Activated naive CD4-positive, alpha-beta T cell treated with anti-CD3 and anti-CD28 coated beads, Interleukin-2, amount 50 U/mL, for 16 hours (primary cell): ENCODE measurements around the gene UNC5C.

Experiments
- DNase-seq: peaks from one replicate; pipeline ENCODE4 v3.0.0-alpha.2; 2020

The UNC5C gene

GRCh38 chr4:95256108-95256835, 292.5 kb downstream of the UNC5C start:
- no peak for DNase-seq

GRCh38 chr4:95255396-95256107, 293.2 kb downstream of the UNC5C start:
- DNase-seq, result no peak

GRCh38 chr4:95251568-95251967, 297.2 kb downstream of the UNC5C start:
- no peak for DNase-seq

GRCh38 chr4:95250544-95251137, 298.1 kb downstream of the UNC5C start:
- no peak for DNase-seq

GRCh38 chr4:95249426-95250021, 299.2 kb downstream of the UNC5C start:
- no peak for DNase-seq

GRCh38 chr4:95248720-95249425, 299.9 kb downstream of the UNC5C start:
- no peak for DNase-seq

- DNase-seq, result no peak
Observed at GRCh38 chr4:95243892-95244291, 304.9 kb downstream of the UNC5C start.

- DNase-seq, result no peak
Observed at GRCh38 chr4:95238554-95238953, 310.2 kb downstream of the UNC5C start.

- DNase-seq, result no peak
Observed at GRCh38 chr4:95232358-95233156, 316.2 kb downstream of the UNC5C start.

GRCh38 chr4:95231681-95232080, 317.1 kb downstream of the UNC5C start:
- no peak for DNase-seq

- no peak for DNase-seq
Observed at GRCh38 chr4:95225849-95226248, 322.9 kb downstream of the UNC5C start.

- no peak for DNase-seq
Observed at GRCh38 chr4:95224402-95224801, 324.4 kb downstream of the UNC5C start.

- DNase-seq, result no peak
Observed at GRCh38 chr4:95220205-95221175, 328.3 kb downstream of the UNC5C start.

GRCh38 chr4:95219109-95219508, 329.7 kb downstream of the UNC5C start:
- no peak for DNase-seq

GRCh38 chr4:95217197-95217596, 331.6 kb downstream of the UNC5C start:
- DNase-seq, result no peak

- DNase-seq, result no peak
Observed at GRCh38 chr4:95216636-95217035, 332.1 kb downstream of the UNC5C start.

GRCh38 chr4:95215991-95216605, 332.7 kb downstream of the UNC5C start:
- no peak for DNase-seq

- DNase-seq, result no peak
Observed at GRCh38 chr4:95215043-95215442, 333.7 kb downstream of the UNC5C start.

- DNase-seq, result no peak
Observed at GRCh38 chr4:95214408-95214807, 334.4 kb downstream of the UNC5C start.

GRCh38 chr4:95213366-95213765, 335.4 kb downstream of the UNC5C start:
- no peak for DNase-seq
